SU-DHL-6 (cell line): ENCODE results near the gene EIF5A.
A peak's percentile ranks its signal among the peaks of the same experiment; 100 is the strongest.
"Not testable (repeated sequence)": the region's sequence is repeated elsewhere in the genome, so short reads cannot be mapped to it uniquely, and the experiment has no call there.

ENCODE experiments used
- H2AFZ ChIP-seq: fragments of 200-600 bp; sonication (generic); 2 replicates; pipeline ENCODE4 v1.6.1; 2014; ENCODE audit warnings: low read depth, mild to moderate bottlenecking, moderate library complexity, mixed read lengths, antibody characterized with exemption, low read length; ENCODE audit not compliant: severe bottlenecking
- H3F3A ChIP-seq: fragments of 200-600 bp; shearing (Covaris generic); 2 replicates; pipeline ENCODE4 v1.6.0; 2016; ENCODE audit warnings: antibody characterized with exemption, mild to moderate bottlenecking; ENCODE audit not compliant: insufficient read depth
- H3K27ac ChIP-seq: fragments of 200-600 bp; sonication (generic); 2 replicates; pipeline ENCODE4 v1.5.1; 2016; ENCODE audit warnings: low read depth, mild to moderate bottlenecking, low read length, moderate library complexity, mixed read lengths
- H3K27me3 ChIP-seq: fragments of 200-600 bp; sonication (generic), shearing (Covaris generic); 2 replicates; pipeline ENCODE4 v1.6.0; 2014; ENCODE audit warnings: mild to moderate bottlenecking, low read length
- H3K36me3 ChIP-seq: fragments of 200-600 bp; sonication (generic); 2 replicates; pipeline ENCODE4 v1.6.1; 2014; ENCODE audit warnings: mild to moderate bottlenecking, low read length, mixed read lengths
- H3K4me2 ChIP-seq: fragments of 300-600, 200-600 bp; shearing (Covaris generic), sonication (generic); 2 replicates; pipeline ENCODE4 v1.6.0; 2014; ENCODE audit warnings: low read length, low read depth, mild to moderate bottlenecking; ENCODE audit not compliant: poor library complexity, severe bottlenecking
- H3K4me3 ChIP-seq: fragments of 200-600 bp; sonication (generic); 2 replicates; pipeline ENCODE4 v1.5.1; 2014; ENCODE audit warnings: antibody characterized with exemption, low read length, mild to moderate bottlenecking, mixed read lengths; ENCODE audit not compliant: insufficient read depth, poor library complexity, severe bottlenecking
- H3K79me2 ChIP-seq: fragments of 200-600 bp; sonication (generic); 2 replicates; pipeline ENCODE4 v1.6.1; 2014; ENCODE audit warnings: mild to moderate bottlenecking, low read length, moderate library complexity; ENCODE audit not compliant: insufficient read depth
- H3K9ac ChIP-seq: fragments of 200-600 bp; sonication (generic); 2 replicates; pipeline ENCODE4 v1.7.0; 2014; ENCODE audit warnings: mild to moderate bottlenecking, low read length
- H3K9me2 ChIP-seq: fragments of 200-600 bp; sonication (generic); replicated peaks from 2 replicates; pipeline ENCODE4 v1.6.1; 2014; ENCODE audit warnings: low read length; ENCODE audit not compliant: insufficient read depth
- H3K9me3 ChIP-seq: fragments of 200-600 bp; sonication (generic); 2 replicates; pipeline ENCODE4 v1.6.1; 2014; ENCODE audit warnings: low read length, mixed read lengths; ENCODE audit not compliant: insufficient read depth
- H4K20me1 ChIP-seq: fragments of 200-600 bp; sonication (generic); 2 replicates; pipeline ENCODE4 v1.6.1; 2014; ENCODE audit warnings: low read depth, mild to moderate bottlenecking, antibody characterized with exemption, low read length, moderate library complexity, mixed read lengths
- CTCF ChIP-seq: fragments of 200-600 bp; sonication (generic); IDR thresholded peaks from one replicate; pipeline ENCODE4 v1.5.1; 2017; ENCODE audit warnings: antibody characterized with exemption, mild to moderate bottlenecking, low read length, moderate library complexity; ENCODE audit not compliant: insufficient read depth, poor library complexity, severe bottlenecking
- EZH2phosphoT487 ChIP-seq: fragments of 200-600 bp; sonication (generic), shearing (Covaris generic); conservative IDR thresholded peaks from 2 replicates; pipeline ENCODE4 v1.6.1; 2018; ENCODE audit warnings: mild to moderate bottlenecking, antibody characterized with exemption, low read length, moderate library complexity, mixed read lengths

EIF5A gene

GRCh38 chr17:7334938-7335538 is 27.6 kb downstream of the EIF5A start:
- Histone ChIP-seq H3K27ac (no peak overlapping the region), H3F3A (peaks cover 13% of the 10 kb centered on the region), H3K4me2 (no peak overlapping the region), H2AFZ (no peak overlapping the region), H3K36me3 (no peaks in the 10 kb centered on the region; the same call in 1 of the 2 replicates), H3K79me2 (peaks cover 12% of the 10 kb centered on the region; the same call in 1 of the 2 replicates), H3K9me3 (no peaks in the 10 kb centered on the region), H3K27me3 (no peaks in the 10 kb centered on the region), H4K20me1 (no peaks in the 10 kb centered on the region), H3K9ac (no peak overlapping the region), H3K9me2 (no peaks in the 10 kb centered on the region), H3K4me3 (no peak overlapping the region)
- TF ChIP-seq EZH2phosphoT487 (no peak), CTCF (no peak)

DNA sequence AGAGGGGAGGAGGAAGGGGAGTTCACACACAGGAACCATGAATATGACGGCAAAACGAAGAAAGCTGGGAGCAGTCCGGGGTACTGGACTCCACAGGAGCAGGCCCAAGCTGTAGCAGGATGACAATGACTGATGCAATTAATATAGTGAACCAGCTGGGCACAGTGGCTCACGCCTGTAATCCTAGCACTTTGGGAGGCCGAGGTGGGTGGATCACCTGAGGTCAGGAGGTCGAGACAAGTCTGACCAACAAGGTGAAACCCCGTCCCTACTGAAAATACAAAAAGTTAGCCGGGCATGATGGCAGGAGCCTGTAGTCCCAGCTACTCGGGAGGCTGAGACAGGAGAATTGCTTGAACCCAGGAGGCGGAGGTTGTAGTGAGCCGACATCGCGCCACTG is 28.3 kb downstream of the EIF5A start:
- not testable (repeated sequence) for H4K20me1 ChIP-seq, H3K9me3 ChIP-seq, H3F3A ChIP-seq, H3K36me3 ChIP-seq, H3K27me3 ChIP-seq, H3K9me2 ChIP-seq
- peaks cover 12% of the 10 kb centered on the region; the same call in 1 of the 2 replicates for H3K79me2 ChIP-seq
- peak overlapping the region; percentile 75 for H3K4me3 ChIP-seq
- peak overlapping the region; percentile 86 for H3K9ac ChIP-seq
- H3K4me2 ChIP-seq = peak overlapping the region; percentile 87
- H2AFZ ChIP-seq = peak overlapping the region; percentile 55
- peak overlapping the region; percentile 79; the same call in 1 of the 2 replicates for H3K27ac ChIP-seq

DNA sequence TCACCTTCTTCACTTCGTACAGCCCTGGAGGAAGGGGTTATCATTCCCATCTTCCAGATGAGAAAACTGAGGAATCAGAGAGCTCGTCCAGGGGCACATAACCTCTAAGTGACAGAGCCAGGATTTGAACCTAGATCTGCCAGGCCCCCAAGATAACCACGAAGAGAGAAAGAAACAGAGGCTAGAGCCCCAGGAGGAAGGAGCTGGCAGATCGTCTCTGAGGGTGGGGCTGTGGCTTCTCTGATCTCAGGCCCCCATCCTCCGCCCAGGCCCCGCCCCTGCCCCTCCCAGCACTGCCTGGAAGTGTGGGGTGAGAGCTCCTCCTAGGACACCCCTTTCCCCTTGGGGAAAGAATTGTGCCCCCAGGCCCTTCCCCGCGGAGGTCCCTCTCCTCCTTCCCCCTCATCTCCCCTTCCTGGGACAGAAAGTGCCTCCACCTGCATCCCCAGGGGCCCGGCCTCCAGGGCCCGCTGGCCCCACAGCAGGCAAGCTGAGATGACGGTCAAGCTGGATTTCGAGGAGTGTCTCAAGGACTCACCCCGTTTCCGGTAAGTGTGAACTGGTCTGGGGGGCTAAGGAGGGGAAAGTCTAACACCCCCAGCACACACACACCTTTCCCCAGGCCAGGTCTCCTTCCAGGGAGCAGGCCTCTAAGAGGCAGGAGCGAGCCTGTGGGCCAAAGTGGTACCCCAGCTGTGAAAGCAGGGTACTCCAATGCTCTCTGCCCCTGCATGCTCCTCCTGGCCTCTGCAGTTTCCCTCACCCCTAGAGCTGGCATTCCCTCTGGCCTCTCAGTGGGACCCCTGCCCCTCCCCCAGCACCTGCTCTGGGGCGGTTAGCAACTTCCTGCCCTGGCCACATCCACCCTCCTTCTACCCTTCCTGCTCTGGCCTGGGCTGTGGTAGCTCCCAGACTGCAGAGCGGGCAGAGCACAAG is 29.1 kb downstream of the EIF5A start, which contains the start of gene ACAP1:
Gene ACAP1 (plus strand): TSS at position 290 of the 936 bp plus-strand sequence. CDS start 206 bp downstream, at position 496.
- H3K27ac ChIP-seq = peak within 1 kb of the TSS; percentile 79
- peak within 1 kb of the TSS; percentile 87 for H3K4me2 ChIP-seq
- H3K9ac ChIP-seq = peak within 1 kb of the TSS; percentile 86
- no peaks in the 10 kb centered on the region for H4K20me1 ChIP-seq
- no peaks in the 10 kb centered on the region for H3K9me2 ChIP-seq
- H3K36me3 ChIP-seq = no peaks in the 10 kb centered on the region; the same call in 1 of the 2 replicates
- H3K79me2 ChIP-seq = peaks cover 12% of the 10 kb centered on the region; the same call in 1 of the 2 replicates
- H3K27me3 ChIP-seq = no peaks in the 10 kb centered on the region
- H3K4me3 ChIP-seq = peak within 1 kb of the TSS; percentile 75
- TF ChIP-seq EZH2phosphoT487 = no peak
- TF ChIP-seq CTCF = no peak
- H2AFZ ChIP-seq = peak within 1 kb of the TSS; percentile 55
- peaks cover 9% of the 10 kb centered on the region; the same call in 1 of the 2 replicates for H3F3A ChIP-seq
- H3K9me3 ChIP-seq = no peaks in the 10 kb centered on the region

- H3K4me3 ChIP-seq = peak overlapping the region; percentile 75
- H3K27me3 ChIP-seq, H3F3A ChIP-seq, H3K9me3 ChIP-seq, H2AFZ ChIP-seq, H3K9me2 ChIP-seq, H4K20me1 ChIP-seq, H3K36me3 ChIP-seq: not testable (repeated sequence)
- H3K4me2 ChIP-seq = peak overlapping the region; percentile 87
- peak overlapping the region; percentile 79 for H3K27ac ChIP-seq
- H3K79me2 ChIP-seq = peaks cover 12% of the 10 kb centered on the region; the same call in 1 of the 2 replicates
- peak overlapping the region; percentile 86 for H3K9ac ChIP-seq
These were observed 30.2 kb downstream of the EIF5A start for GRCh38 chr17:7337600-7337999.
